Gastroesophageal sphincter (tissue), 3 donors: Measurements from ENCODE around the gene CASK.

Experiments used
- POLR2A ChIP-seq, 2 donors: fragments of 450-650 bp; IDR thresholded peaks; one replicate each; pipeline ENCODE4 v1.6.1; 2017; ENCODE audit warnings: antibody characterized with exemption in 2 of 2, mild to moderate bottlenecking in 2 of 2, moderate library complexity in 1 of 2
- TF ChIP-seq, protein P1 (sequence below), 4 experiments: fragments of 200-600 bp in 2 of 4; fragments of 450-650 bp in 2 of 4; sonication (generic) in 1 of 4; IDR thresholded peaks; one replicate each; pipeline ENCODE4 v1.5.1; 2017 to 2019; ENCODE audit warnings: antibody characterized with exemption in 4 of 4, mild to moderate bottlenecking in 2 of 4, moderate library complexity in 2 of 4

- TF ChIP-seq, protein P1, sequence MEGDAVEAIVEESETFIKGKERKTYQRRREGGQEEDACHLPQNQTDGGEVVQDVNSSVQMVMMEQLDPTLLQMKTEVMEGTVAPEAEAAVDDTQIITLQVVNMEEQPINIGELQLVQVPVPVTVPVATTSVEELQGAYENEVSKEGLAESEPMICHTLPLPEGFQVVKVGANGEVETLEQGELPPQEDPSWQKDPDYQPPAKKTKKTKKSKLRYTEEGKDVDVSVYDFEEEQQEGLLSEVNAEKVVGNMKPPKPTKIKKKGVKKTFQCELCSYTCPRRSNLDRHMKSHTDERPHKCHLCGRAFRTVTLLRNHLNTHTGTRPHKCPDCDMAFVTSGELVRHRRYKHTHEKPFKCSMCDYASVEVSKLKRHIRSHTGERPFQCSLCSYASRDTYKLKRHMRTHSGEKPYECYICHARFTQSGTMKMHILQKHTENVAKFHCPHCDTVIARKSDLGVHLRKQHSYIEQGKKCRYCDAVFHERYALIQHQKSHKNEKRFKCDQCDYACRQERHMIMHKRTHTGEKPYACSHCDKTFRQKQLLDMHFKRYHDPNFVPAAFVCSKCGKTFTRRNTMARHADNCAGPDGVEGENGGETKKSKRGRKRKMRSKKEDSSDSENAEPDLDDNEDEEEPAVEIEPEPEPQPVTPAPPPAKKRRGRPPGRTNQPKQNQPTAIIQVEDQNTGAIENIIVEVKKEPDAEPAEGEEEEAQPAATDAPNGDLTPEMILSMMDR (IDR thresholded peaks at IDR 0.05): no peak
- TF ChIP-seq POLR2A (IDR thresholded peaks at IDR 0.05): no peak
Measured at GRCh38 chrX:41909068-41909467, 14.3 kb downstream of the CASK start.
